GF-D8 (cell line): ENCODE measurements around the gene LY86.

Experiments
- DNase-seq: peaks from one replicate; lab custom pipeline; 2025; lab: John Stamatoyannopoulos, UW

The LY86 gene

GRCh38 chr6:6588064-6588923 lies at the start of gene LY86:
Gene LY86 (plus strand): TSS chr6:6588720. CDS start chr6:6588735, 15 bp downstream.
- DNase-seq: no peak

GRCh38 chr6:6539036-6539435 lies 49.5 kb upstream of the LY86 start:
- DNase-seq: no peak

DNA sequence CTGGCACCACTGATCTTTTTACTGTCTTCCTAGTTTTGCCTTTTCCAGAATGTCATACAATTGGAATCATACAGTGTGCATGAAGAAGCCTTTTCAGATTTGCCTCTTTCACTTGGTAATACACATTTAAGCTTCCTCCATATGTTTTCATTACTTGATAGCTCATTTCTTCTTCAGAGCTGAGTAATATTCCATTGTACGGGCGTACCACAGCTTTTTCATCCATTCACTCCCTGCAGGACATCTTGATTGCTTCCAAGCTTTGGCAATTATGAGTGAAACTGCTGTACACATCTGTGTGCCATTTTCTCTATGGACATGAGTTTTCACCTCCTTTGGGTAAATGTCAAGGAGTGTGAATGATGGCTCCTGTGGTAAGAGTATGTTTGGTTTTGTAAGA lies 46.2 kb upstream of the LY86 start:
- DNase-seq: no peak

DNA sequence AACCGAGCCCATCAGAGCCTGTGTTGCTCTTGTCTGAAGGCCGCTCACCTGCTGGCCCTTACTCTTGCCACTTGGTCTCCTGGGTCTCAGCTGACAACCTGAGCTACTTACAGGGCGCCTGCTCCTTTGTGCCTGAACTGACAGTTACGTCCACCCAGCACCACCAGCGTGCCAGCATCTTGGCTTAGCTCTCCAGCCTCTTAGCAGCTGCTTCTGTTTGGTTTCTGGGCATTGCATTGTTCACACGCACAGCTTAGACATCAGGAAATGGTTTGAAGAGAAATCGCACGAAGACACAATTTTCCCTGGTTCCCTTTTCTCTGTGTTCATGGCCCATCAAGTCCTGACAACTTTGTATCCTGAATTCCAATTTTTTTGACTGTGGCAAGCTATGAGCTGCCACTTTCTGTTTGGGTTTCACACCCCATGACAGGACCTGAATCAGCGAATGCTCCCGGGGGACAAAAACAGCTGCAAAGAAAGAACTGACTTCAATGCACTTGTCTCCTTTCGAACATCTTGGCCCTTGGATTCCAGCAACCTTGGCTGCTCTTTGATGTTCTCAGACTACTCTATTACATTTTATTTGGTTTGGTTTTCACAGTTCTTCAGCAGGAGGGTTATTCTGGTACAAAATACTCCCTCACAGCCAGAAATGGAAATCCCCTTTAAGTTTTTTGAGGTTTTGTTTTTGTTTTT lies 45.2 kb upstream of the LY86 start:
- no peak for DNase-seq

DNA sequence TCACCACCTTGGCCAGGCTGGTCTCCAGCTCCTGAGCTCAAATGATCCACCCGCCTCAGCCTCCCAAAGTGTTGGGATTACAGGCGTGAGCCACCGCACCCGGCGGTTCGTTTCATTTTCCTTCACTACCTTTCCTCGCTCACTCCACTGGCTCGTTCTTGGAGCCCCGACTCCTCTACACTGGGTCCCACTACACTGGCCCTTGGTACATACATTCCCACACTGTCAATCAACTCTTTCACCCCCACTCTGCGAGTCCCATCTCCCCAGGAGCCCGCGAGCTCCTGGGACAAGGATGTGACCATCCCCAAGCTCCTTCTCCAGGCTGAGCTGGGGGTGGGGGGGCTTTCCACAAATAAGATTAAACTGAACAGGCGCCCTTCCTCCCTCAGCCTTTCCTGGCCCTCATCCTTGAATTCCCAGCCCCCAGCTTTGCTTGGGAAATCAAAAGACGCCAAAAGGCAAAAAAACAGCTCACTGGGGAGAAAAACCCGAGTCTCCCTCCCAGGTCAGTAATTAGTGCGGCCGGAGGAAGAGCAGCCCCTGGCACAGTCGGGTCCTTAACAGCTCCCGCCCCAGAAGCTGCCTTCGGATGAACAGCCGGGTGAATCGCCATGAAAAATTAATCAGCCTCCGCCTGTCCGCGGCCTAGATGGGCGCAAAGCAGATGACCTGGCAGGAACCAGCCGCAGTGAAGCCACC lies 42.8 kb upstream of the LY86 start:
- DNase-seq: no peak

DNA sequence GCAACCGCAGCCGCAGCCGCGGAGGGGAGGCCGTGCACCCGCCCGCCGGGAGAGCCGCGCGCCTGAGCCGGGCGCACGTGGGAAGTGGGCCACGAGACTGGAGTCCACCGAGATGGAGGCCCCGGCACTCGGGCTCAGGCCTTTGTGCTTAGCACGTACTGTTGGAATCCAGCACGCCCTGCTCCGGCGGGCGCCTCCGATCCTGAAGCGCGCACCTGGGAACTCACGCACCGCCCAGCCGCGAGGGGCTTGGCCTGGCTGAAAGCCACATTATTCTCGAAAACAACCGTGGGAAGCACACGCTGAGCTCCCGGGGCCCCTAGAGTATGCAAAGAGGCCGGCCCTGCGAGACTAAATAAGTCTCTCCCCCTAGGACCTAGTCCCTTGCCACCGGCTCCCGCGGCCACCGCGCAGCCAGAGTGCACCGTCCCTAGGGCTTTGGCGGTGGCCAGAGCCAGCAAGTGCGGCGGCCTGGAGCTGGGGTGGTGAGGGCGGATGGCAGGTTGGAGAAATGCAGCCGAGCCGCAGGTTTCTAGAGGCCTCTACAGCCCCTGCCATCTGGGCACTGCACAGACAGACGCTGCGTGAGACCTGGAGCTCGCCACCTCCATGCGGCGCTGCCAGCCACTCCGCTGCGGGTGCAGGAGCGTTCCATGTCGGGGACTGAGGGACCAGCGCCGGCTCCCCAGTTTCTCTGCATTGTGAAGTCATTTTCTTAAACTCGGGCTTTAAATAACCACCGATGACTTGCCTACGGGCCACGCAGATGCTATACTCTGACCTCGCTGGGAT lies 42.0 kb upstream of the LY86 start:
- DNase-seq: no peak

DNA sequence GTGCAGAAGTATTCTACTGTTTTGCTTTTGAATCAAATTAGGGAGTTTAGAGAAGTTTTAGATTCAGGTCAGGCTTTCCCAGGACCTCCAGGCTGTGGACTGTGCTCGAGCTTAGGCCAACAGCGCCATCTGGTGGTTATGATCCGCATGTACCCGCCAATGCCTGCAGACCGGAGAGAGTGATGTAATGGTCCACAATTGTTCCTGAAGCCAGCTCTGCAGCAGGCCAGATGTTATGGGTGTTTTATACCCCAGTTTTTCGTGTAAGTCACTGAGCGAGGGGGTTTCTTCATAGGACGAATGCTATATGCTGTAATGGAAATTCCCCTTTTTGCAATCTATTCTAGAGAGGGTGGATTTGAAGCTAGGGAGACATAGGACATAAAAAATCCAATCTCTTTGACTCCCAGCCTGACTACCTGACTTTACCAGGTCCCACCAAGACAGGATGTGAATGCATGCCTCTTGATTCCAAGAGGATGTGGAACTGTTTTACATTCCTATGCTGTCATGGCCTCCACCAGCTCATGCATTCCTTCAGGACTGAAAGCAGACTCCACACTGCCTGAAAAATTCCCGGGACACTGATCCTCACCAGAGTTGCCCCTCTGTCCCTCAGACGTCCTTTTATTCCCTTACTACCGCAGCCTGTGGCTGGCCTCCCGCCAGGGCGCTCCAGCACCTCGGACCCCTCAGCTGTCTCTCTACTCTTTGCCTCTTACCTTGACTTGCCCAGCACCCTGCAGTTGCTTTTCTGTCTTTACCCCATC lies 41.2 kb upstream of the LY86 start:
- DNase-seq: peak; percentile 67

DNA sequence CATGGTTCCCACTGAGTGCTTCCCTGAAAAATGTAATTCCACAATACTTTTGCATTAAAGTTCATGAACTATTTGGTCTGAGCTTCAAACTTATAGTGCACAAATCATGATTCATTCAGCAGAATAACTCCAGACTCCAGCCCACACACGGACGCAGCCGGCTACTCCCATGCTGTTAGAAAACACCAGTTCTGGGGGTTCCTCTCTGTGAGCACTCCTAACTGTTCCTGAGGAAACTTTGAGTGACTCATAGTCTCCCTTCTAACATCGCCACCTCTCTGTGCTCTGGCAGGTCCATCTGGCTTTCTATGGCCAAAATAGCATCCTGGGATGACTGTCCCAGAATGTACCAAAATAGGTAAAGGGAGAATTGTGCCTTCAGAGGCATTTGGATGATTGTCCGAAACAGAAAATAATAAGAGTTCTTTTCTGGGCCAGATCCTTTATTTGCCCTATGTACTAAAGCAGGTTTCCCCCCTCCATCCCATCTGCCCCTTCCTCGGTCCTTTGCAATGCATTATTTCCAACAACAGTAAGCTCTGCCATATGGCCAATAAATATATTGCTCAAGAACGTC lies 32.3 kb upstream of the LY86 start:
- no peak for DNase-seq

GRCh38 chr6:6556738-6557503 lies 31.6 kb upstream of the LY86 start:
- peak; percentile 71 for DNase-seq

GRCh38 chr6:6557504-6557839 lies 31.0 kb upstream of the LY86 start:
- no peak for DNase-seq

GRCh38 chr6:6557886-6558285 lies 30.6 kb upstream of the LY86 start:
- DNase-seq: no peak

- no peak for DNase-seq
Measured at GRCh38 chr6:6559994-6560570, 28.4 kb upstream of the LY86 start.

GRCh38 chr6:6560909-6561308 lies 27.6 kb upstream of the LY86 start:
- DNase-seq: no peak

DNA sequence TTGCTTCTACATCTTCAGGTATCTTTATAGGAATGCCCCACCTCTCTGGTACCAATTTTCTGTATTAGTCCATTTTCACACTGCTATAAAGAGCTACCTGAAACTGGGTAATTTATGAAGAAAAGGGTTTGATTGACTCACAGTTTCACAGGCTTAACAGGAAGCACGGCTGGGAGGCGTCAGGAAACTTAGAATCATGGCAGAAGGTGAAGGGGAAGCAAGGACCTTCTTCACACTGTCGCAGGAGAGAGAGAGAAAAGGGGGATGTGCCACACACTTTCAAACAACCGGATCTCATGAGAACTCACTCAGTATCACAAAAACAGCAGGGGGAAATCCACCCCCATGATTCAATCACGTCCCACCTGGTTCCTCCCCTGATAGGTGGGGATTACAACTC lies 24.4 kb upstream of the LY86 start:
- no peak for DNase-seq

- DNase-seq: no peak
Measured at GRCh38 chr6:6565069-6565468, 23.5 kb upstream of the LY86 start.

DNA sequence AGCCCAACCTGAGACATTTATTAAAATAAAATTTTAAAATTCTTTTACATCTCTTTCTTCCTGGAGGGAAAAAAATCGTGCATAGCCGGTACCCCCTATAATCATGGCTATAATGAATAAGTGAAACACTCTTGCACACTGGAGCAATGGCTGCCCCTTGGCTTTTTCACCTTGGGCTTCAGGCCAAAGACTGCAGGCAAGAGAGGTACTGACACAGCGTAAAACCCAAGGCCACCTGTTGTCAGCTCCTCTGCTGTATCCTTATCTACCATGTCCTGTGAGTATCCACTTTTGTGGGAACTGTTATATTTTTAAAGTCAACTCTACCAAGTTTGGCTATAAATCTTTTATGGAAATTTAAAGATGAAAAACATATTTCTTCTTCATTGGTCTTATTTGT lies 23.0 kb upstream of the LY86 start:
- no peak for DNase-seq

- no peak for DNase-seq
Measured at GRCh38 chr6:6566766-6567165, 21.8 kb upstream of the LY86 start.

DNA sequence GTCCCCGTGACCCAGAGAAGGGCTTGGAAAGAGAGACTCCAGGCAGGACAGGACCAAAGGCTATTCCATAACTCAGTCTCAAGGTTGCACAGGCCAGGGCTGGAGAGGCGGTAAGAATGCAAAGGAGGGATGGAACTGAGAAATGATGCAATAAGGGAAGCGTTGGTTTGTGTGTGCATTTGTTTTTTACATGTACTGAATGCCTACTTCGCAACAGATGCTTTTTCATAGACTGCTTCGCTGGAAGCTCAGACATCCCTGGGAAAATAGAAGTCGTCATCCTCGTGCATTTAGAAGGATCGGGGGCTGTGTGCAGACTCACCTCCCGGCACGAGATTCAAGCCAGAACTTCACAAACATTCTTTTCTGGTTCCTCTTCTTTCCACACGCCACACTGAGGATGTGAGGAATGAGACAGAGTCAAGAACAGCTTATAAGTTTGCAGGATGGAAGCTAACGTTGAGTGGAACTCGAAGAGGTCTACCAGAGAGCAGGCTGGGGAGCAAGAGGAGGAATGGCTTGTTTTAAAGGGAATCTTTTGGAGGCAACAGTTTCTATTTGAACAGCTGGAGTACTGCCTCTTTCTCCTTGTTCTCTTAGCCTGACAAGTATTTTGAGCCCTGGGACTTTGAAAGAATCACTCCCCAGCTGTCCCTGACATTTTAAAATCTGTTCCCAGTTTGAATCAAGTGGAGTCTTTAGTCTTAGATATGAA lies 19.3 kb upstream of the LY86 start:
- DNase-seq: no peak

GRCh38 chr6:6569811-6570164 lies 18.7 kb upstream of the LY86 start:
- DNase-seq: no peak
